ENCODE data around the gene IFT52. TPM values are rescaled to one million over a fixed set of nuclear protein-coding genes. Genes with fewer than 3 reads are reported as not detected.
A peak's percentile ranks its signal among the peaks of the same experiment; 100 is the strongest.

The IFT52 gene, protein sequence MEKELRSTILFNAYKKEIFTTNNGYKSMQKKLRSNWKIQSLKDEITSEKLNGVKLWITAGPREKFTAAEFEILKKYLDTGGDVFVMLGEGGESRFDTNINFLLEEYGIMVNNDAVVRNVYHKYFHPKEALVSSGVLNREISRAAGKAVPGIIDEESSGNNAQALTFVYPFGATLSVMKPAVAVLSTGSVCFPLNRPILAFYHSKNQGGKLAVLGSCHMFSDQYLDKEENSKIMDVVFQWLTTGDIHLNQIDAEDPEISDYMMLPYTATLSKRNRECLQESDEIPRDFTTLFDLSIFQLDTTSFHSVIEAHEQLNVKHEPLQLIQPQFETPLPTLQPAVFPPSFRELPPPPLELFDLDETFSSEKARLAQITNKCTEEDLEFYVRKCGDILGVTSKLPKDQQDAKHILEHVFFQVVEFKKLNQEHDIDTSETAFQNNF
- total RNA-seq (56.6 TPM), polyA plus RNA-seq (28.9 TPM)

DNA sequence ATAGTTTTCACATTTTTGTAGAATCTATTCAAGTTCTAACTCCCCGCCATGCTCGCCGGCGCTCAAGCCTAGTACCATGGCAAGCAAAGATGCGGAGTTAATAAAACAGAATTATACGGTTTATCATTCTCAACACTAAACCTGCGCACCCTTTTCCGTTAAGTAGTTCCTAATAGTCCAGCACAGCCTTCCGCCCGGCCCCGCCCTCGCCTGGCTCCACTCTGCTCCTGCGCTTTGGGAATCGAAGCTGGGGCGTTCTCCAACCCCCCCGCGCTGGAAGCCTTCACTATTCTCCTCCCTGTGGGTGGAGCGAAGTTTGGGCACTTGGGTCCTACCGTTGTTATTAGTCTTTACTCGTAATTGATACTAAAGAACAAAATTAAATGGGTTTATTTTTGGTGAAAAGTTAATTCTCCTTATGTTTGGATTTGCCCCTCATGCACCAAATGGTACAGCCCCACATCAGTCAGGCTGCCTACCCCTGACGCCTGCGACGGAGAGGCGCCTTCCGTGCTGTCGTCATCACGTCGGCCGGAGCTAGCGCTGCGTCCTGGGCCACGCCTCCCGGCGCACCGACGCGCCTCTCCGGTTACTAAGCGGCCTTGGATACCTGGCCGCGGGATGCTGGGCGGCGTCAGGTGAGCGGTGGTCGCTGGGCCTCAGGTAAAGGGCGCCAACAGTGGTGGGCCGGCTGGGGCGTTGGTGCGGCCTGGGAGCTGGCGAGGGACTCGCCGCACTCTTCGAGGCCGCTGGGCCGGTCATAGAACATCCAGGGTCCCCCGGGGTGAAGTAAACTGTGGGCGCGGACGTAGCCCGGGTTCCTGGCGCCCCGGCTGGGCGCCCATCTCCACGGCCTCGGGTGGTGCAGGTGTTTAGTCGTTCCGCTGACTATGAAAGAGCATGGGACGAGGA lies at the start of gene IFT52:
Gene IFT52, plus strand, starts transcription at position 546 of the 912 bp plus-strand sequence. CDS start 3,762 bp downstream, outside the sequence.
- H3K27ac ChIP-seq (ENCODE audit: low read depth), result peak within 1 kb of the TSS; percentile 73
- peaks cover 1% of the 10 kb centered on the region for H3K36me3 ChIP-seq (ENCODE audit: insufficient read depth)
- no peaks in the 10 kb centered on the region for H3K4me1 ChIP-seq (ENCODE audit: insufficient read depth)
- WGBS, result under 1% methylated on average over 68 of the region's 68 CpGs
- DNase-seq (ENCODE audit: extremely low spot score), result peak; percentile 86
- peak within 1 kb of the TSS; percentile 75 for H3K4me3 ChIP-seq (ENCODE audit: low read depth, low read length)

DNA sequence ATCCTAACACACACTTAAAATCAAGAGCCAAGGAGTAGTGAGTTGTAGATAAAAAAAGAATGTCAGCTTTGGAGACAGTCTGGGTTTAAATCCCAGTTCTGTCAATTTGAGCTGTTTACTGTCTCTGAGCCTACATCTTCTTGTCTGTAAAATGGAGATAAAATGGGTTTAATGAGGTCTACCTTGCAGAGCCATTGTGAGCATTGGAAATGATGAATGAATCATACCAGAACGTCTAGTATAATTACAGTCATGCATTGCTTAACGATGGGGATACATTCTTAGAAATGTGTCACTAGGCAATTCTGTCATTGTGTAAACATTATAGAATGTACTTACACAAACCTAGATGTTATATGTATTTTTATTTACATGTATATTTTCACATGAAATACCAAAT lies 49.5 kb upstream of the IFT52 start:
- no peaks in the 10 kb centered on the region for H3K36me3 ChIP-seq (ENCODE audit: insufficient read depth)
- 55% methylated on average over 2 of the region's 2 CpGs for WGBS
- no peak overlapping the region for H3K4me3 ChIP-seq (ENCODE audit: low read depth, low read length)
- H3K27ac ChIP-seq (ENCODE audit: low read depth), result no peak overlapping the region
- H3K4me1 ChIP-seq (ENCODE audit: insufficient read depth), result no peaks in the 10 kb centered on the region
- no peak for DNase-seq (ENCODE audit: extremely low spot score)

DNA sequence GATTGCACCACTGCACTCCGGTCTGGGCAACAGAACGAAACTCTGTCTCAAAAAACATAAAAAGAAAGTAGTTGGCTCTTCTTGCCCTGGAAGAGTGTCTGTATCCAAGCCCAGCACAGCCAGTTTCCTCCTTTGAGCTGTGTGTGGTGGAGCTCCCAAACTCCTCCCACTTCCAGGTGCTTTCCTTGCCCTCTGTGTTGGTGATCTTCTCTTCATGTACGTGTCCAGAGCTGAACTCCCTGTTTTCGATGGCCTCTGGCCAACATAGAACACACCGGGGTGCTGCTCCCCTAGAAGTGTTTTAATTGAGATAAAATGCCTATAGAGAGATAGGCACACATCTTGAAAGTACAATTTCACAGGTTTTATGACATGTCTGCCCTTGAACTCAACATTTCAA lies 48.6 kb upstream of the IFT52 start:
- Histone ChIP-seq H3K36me3 (ENCODE audit: insufficient read depth) (no peaks in the 10 kb centered on the region), H3K4me1 (ENCODE audit: insufficient read depth) (no peaks in the 10 kb centered on the region), H3K4me3 (ENCODE audit: low read depth, low read length) (no peak overlapping the region), H3K27ac (ENCODE audit: low read depth) (no peak overlapping the region)
- 83% methylated on average over 5 of the region's 5 CpGs for WGBS
- DNase-seq (ENCODE audit: extremely low spot score), result no peak

DNA sequence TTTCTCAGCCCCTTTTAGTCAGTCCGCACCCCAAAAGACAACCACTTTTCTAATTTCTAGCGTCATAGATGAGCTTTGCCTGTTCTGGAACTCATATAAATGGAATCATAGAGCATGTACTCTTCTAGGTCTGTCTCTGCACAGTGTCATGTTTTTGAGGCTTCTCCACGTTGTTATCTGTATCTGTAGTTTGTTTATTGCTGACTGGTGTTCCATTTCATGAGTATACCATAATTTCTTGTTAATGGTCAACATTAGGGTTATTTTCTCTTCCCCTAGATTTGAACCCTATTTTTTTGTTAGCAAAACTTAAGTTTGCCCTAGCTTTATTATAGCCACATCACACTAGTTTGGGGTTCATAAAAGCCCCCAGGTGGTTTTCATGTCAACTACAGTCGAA lies 48.1 kb upstream of the IFT52 start:
- 52% methylated on average over 4 of the region's 4 CpGs for whole genome bisulfite sequencing
- no peaks in the 10 kb centered on the region for H3K4me1 ChIP-seq (ENCODE audit: insufficient read depth)
- no peak for DNase-seq (ENCODE audit: extremely low spot score)

DNA sequence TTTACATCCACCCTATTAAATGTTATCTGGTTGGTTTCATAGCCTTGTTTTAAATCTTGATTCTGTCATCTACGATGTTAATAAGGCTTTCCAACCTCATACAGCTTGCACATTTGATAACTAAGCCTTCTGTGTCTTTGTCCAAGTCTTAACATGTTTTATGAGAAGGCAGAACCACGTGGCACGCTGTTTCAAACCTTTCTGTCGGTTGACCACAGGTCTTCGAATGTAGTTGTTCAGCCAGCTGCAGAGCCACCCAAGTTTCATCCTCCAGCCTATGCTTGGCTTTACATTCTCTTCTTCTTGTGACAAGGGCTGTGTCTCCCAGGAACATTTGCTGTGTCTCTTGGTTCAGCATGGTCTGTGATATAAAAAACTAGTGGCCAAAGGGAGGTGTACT lies 47.6 kb upstream of the IFT52 start:
- H3K4me3 ChIP-seq (ENCODE audit: low read depth, low read length), result no peak overlapping the region
- H3K4me1 ChIP-seq (ENCODE audit: insufficient read depth), result no peaks in the 10 kb centered on the region
- no peaks in the 10 kb centered on the region for H3K36me3 ChIP-seq (ENCODE audit: insufficient read depth)
- H3K27ac ChIP-seq (ENCODE audit: low read depth), result no peak overlapping the region
- peak; percentile 43 for DNase-seq (ENCODE audit: extremely low spot score)
- WGBS, result 35% methylated on average over 5 of the region's 5 CpGs

More for the DNA sequence above, 48.1 kb upstream of the IFT52 start:
- Histone ChIP-seq H3K27ac (ENCODE audit: low read depth) (no peak overlapping the region), H3K36me3 (ENCODE audit: insufficient read depth) (no peaks in the 10 kb centered on the region), H3K4me3 (ENCODE audit: low read depth, low read length) (no peak overlapping the region)

DNA sequence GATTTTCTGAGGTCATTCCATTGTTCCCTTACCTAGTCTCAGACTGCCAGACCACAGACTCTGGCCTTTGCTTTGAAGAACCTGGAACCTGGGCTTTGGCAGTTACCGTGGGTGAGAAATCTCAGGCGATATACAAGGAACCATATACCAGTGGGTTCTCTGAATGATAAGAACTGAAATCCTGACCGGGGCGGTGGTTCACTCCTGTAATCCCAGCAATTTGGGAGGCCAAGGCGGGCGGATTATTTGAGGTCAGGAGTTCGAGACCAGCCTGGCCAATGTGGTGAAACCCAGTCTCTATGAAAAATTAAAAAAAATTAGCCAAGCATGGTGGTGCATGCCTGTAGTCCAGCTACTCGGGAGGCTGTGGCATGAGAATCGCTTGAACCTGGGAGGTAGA lies 46.2 kb upstream of the IFT52 start:
- Histone ChIP-seq H3K4me1 (ENCODE audit: insufficient read depth) (no peaks in the 10 kb centered on the region), H3K27ac (ENCODE audit: low read depth) (no peak overlapping the region), H3K4me3 (ENCODE audit: low read depth, low read length) (no peak overlapping the region), H3K36me3 (ENCODE audit: insufficient read depth) (no peaks in the 10 kb centered on the region)
- WGBS, result 92% methylated on average over 9 of the region's 9 CpGs
- no peak for DNase-seq (ENCODE audit: extremely low spot score)

DNA sequence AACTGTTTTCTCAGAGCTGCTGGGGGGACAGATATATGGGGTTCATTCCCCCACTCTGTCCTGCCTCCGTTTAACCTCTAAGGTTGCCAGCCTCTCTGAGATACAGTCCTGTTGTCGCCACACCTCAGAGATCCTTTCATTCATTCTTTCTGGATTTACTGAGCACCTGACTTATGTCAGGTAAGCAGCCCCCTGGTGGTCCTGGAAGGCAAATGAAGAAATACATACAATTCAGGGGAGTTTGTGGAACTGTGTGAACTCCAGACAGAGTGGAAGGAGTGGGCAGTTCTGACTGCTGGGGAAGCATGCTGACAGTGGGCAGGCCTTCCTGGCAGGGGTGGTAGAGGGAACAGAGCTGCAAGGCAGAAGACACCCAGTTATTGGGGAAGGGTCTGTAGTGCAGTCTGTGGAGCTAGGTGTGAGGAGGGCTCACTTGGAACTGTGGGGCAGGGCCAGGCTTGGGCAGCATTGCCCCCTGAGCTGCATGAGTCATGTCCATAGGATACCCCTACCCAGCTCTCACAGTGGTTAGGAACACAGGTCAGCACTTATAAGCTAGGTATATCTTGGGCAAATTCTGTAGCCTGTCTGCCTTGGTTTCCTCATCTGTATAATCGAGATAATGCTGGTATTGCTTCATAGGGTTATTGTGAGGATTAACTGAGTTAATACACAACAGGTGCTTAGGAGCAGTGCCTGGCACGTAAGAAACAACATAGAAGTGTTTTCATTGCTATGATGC lies 44.7 kb upstream of the IFT52 start:
- WGBS, result 87% methylated on average over 4 of the region's 4 CpGs
- H3K36me3 ChIP-seq (ENCODE audit: insufficient read depth), result no peaks in the 10 kb centered on the region
- H3K27ac ChIP-seq (ENCODE audit: low read depth), result no peak overlapping the region
- no peaks in the 10 kb centered on the region for H3K4me1 ChIP-seq (ENCODE audit: insufficient read depth)
- H3K4me3 ChIP-seq (ENCODE audit: low read depth, low read length), result no peak overlapping the region
- no peak for DNase-seq (ENCODE audit: extremely low spot score)

DNA sequence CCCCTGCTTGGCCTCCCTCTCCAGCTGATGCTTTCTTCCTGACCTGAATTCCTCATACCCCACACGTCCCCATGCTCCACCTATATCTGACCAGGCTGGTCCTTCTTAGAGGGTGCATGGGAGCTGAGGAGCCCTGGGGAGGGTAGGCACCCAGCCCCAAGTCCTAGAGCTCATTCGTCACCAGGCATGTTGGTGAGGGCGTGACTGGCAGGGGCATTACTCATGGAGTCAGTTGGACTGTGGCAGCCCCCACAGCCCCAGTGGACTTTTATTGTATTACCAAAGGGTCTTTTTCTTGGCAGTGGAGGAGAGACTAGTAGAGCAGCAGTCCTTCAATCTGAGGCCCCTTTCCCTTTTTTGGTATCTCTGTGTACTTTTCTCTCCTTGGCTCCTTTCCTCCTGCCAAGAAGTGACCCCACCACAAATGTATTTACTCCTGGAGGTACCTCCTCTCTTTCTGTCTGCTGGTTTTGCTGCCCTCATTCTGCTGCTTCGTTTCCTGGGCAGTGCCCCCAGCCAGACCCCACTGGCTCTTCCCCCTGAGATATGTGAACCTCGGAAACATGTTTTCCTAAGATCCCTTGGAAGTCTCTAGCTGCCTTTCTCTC lies 42.4 kb upstream of the IFT52 start:
- Histone ChIP-seq H3K36me3 (ENCODE audit: insufficient read depth) (no peaks in the 10 kb centered on the region), H3K4me3 (ENCODE audit: low read depth, low read length) (no peak overlapping the region), H3K27ac (ENCODE audit: low read depth) (no peak overlapping the region), H3K4me1 (ENCODE audit: insufficient read depth) (no peaks in the 10 kb centered on the region)
- no peak for DNase-seq (ENCODE audit: extremely low spot score)
- 63% methylated on average over 5 of the region's 5 CpGs for WGBS

DNA sequence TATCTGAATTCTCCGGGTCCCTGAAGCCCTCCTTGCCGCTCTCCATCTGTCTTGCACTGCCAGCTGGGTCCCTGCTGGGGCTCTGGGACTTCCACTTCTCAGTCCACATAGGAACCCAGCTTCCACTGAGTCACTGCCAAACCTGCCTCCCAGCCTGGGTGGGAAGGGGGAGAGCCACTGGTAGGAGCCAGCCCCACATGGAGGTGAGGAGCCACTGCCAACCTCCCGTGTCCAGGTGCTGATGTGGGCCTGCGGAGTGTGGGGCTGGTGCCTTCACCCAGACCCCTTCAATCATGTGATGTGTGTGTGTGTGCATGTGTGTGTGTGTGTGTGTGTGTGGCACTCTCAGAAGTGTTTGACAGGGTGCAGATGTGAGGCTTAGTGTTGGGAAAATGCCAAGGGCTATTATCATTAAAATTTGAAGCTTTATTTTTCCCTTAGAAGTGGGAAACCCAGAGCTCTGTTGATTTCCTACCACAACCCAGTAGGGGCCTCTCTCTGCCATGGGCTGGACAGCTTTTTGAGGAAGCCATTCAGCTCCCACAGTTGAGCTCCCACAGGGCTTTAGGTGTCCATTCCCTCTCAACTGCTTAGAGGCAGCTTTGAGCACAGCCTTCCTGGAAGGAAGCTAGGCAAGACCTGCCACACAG lies 41.2 kb upstream of the IFT52 start:
- H3K27ac ChIP-seq (ENCODE audit: low read depth), result no peak overlapping the region
- no peak for DNase-seq (ENCODE audit: extremely low spot score)
- no peak overlapping the region for H3K4me3 ChIP-seq (ENCODE audit: low read depth, low read length)
- H3K4me1 ChIP-seq (ENCODE audit: insufficient read depth), result no peaks in the 10 kb centered on the region
- WGBS, result 87% methylated on average over 4 of the region's 4 CpGs
- no peaks in the 10 kb centered on the region for H3K36me3 ChIP-seq (ENCODE audit: insufficient read depth)

DNA sequence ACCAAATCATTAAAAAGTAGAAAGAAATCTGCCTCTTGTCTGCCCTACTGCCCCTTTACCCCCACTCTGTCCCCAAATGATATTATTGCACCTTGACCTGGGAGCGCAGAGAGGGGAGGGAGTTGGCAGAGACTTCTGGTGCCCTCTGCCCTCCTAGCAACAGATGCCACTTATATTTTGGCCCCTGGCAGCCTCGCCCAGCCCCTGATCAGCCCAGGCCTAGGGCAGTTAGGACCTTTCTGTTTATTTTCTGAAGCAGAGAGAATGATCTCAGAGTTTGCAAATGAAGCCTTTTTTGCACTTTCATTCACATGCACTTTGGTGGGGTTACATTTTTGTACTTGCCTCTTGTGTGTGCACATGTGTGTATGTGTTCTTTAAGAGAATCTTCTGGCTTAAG lies 40.3 kb upstream of the IFT52 start:
- DNase-seq (ENCODE audit: extremely low spot score), result no peak
- WGBS, result 91% methylated on average over 2 of the region's 2 CpGs
- Histone ChIP-seq H3K27ac (ENCODE audit: low read depth) (no peak overlapping the region), H3K4me3 (ENCODE audit: low read depth, low read length) (no peak overlapping the region), H3K36me3 (ENCODE audit: insufficient read depth) (no peaks in the 10 kb centered on the region), H3K4me1 (ENCODE audit: insufficient read depth) (no peaks in the 10 kb centered on the region)

DNA sequence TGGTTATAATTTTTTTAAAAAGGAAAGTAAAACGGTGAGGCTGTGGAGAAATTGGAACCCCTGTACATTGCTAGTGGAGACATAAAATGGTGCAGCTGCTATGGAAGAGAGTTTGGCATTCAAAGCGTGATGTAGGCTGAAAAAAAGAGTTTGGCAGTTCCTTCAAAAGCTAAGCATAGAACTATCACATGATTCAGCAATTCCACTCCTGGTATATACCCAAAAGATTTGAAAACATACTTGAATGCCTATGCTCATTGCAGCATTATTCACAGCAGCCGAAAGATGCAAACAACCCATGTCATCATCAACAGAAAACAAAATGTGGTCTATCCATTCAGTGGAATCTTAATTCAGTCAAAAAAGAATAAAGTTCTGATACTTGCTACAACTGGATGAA lies 36.4 kb upstream of the IFT52 start:
- 73% methylated on average over 3 of the region's 3 CpGs for WGBS
- Histone ChIP-seq H3K4me1 (ENCODE audit: insufficient read depth) (no peaks in the 10 kb centered on the region), H3K36me3 (ENCODE audit: insufficient read depth) (no peaks in the 10 kb centered on the region), H3K4me3 (ENCODE audit: low read depth, low read length) (no peak overlapping the region), H3K27ac (ENCODE audit: low read depth) (no peak overlapping the region)
- DNase-seq (ENCODE audit: extremely low spot score), result no peak

DNA sequence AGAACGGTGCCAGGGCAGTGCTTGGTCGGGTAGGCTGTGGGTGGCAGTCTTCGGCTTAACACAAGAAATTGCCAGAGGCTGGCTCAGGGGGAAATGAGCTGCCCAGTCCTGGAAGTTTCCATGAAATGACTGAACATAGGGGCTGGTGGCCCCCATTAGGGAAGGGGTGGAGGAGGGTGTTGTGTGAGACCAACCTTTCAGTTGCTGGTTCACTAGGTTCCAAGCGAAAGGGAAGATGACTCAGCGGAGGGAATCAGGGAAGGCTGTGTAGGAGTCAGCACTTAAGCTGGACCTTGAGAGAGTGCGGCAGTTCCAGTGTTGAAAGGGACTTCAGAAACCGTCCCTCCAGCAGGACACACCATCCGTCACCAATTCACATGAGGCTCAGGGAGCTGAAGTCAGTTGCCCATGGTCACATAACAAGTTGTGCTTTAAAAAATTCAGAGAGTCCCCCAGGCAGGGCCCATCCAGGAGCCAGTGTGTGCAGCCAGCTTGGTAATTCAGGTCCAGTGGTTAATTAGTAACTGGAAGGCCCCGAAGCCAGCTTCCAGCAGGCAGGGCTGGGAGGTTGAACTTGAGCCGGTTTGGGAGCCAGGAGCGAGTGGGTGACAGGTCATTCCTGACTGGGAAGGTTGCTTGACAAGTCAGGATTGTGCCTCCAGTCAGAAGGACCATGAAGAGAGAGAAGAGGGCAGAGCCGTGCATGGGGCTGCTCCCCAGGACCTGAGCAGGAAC lies 32.2 kb upstream of the IFT52 start, which contains the start of gene SGK2:
Gene SGK2, plus strand, starts transcription at position 616 of the 735 bp plus-strand sequence. CDS start 7,469 bp downstream, outside the sequence.
- no peak within 1 kb of the TSS for H3K4me3 ChIP-seq (ENCODE audit: low read depth, low read length)
- DNase-seq (ENCODE audit: extremely low spot score), result no peak
- H3K4me1 ChIP-seq (ENCODE audit: insufficient read depth), result no peaks in the 10 kb centered on the region
- no peaks in the 10 kb centered on the region for H3K36me3 ChIP-seq (ENCODE audit: insufficient read depth)
- WGBS, result 79% methylated on average over 12 of the region's 12 CpGs
- H3K27ac ChIP-seq (ENCODE audit: low read depth), result no peak within 1 kb of the TSS
